ENCODE data around the gene TNFRSF6B.

The TNFRSF6B gene

GRCh38 chr20:63687419-63688178 is 8.9 kb upstream of the TNFRSF6B start:
- H3K27ac ChIP-seq (ENCODE audit: low read depth, low read length), result no peak overlapping the region
- H3K36me3 ChIP-seq (ENCODE audit: control insufficient read depth, insufficient read depth, low read length), result peaks cover 10% of the 10 kb centered on the region

GRCh38 chr20:63688228-63689045 is 8.0 kb upstream of the TNFRSF6B start:
- Histone ChIP-seq H3K27ac (ENCODE audit: low read depth, low read length) (no peak overlapping the region; the same call in 1 of the 2 replicates), H3K4me3 (ENCODE audit: low read depth, low read length) (no peak overlapping the region), H3K4me1 (ENCODE audit: control insufficient read depth, insufficient read depth, low read length) (no peaks in the 10 kb centered on the region), H3K9me3 (ENCODE audit: control insufficient read depth, insufficient read depth, low read depth, low read length) (no peaks in the 10 kb centered on the region), H3K9ac (ENCODE audit: low read length) (no peak overlapping the region), H3K27me3 (ENCODE audit: control insufficient read depth, insufficient read depth, low read length) (no peaks in the 10 kb centered on the region), H3K36me3 (ENCODE audit: control insufficient read depth, insufficient read depth, low read length) (peaks cover 6% of the 10 kb centered on the region)

More at GRCh38 chr20:63687419-63688178, 8.9 kb upstream of the TNFRSF6B start:
- H3K9ac ChIP-seq (ENCODE audit: low read length), result no peak overlapping the region
- no peaks in the 10 kb centered on the region; the same call in 1 of the 2 replicates for H3K4me1 ChIP-seq (ENCODE audit: control insufficient read depth, insufficient read depth, low read length)
- no peak overlapping the region for H3K4me3 ChIP-seq (ENCODE audit: low read depth, low read length)
- H3K9me3 ChIP-seq (ENCODE audit: control insufficient read depth, insufficient read depth, low read depth, low read length), result no peaks in the 10 kb centered on the region
- H3K27me3 ChIP-seq (ENCODE audit: control insufficient read depth, insufficient read depth, low read length), result no peaks in the 10 kb centered on the region

GRCh38 chr20:63689046-63690002 is 7.1 kb upstream of the TNFRSF6B start:
- H3K36me3 ChIP-seq (ENCODE audit: control insufficient read depth, insufficient read depth, low read length), result peaks cover 8% of the 10 kb centered on the region
- no peak overlapping the region for H3K27ac ChIP-seq (ENCODE audit: low read depth, low read length)
- no peaks in the 10 kb centered on the region for H3K27me3 ChIP-seq (ENCODE audit: control insufficient read depth, insufficient read depth, low read length)
- no peak overlapping the region for H3K4me3 ChIP-seq (ENCODE audit: low read depth, low read length)
- no peaks in the 10 kb centered on the region for H3K4me1 ChIP-seq (ENCODE audit: control insufficient read depth, insufficient read depth, low read length)
- no peak overlapping the region for H3K9ac ChIP-seq (ENCODE audit: low read length)
- H3K9me3 ChIP-seq (ENCODE audit: control insufficient read depth, insufficient read depth, low read depth, low read length), result no peaks in the 10 kb centered on the region

- H3K9ac ChIP-seq (ENCODE audit: low read length), result no peak overlapping the region
- no peak overlapping the region for H3K4me3 ChIP-seq (ENCODE audit: low read depth, low read length)
- no peaks in the 10 kb centered on the region for H3K4me1 ChIP-seq (ENCODE audit: control insufficient read depth, insufficient read depth, low read length)
- H3K9me3 ChIP-seq (ENCODE audit: control insufficient read depth, insufficient read depth, low read depth, low read length), result no peaks in the 10 kb centered on the region
- no peak overlapping the region for H3K27ac ChIP-seq (ENCODE audit: low read depth, low read length)
- H3K27me3 ChIP-seq (ENCODE audit: control insufficient read depth, insufficient read depth, low read length), result no peaks in the 10 kb centered on the region
- peaks cover 10% of the 10 kb centered on the region for H3K36me3 ChIP-seq (ENCODE audit: control insufficient read depth, insufficient read depth, low read length)
Observed at GRCh38 chr20:63690003-63690897, 6.2 kb upstream of the TNFRSF6B start.

GRCh38 chr20:63690898-63691710 is 5.3 kb upstream of the TNFRSF6B start:
- Histone ChIP-seq H3K27me3 (ENCODE audit: control insufficient read depth, insufficient read depth, low read length) (no peaks in the 10 kb centered on the region), H3K4me1 (ENCODE audit: control insufficient read depth, insufficient read depth, low read length) (peaks cover 3% of the 10 kb centered on the region), H3K9ac (ENCODE audit: low read length) (no peak overlapping the region), H3K4me3 (ENCODE audit: low read depth, low read length) (no peak overlapping the region), H3K9me3 (ENCODE audit: control insufficient read depth, insufficient read depth, low read depth, low read length) (no peaks in the 10 kb centered on the region), H3K36me3 (ENCODE audit: control insufficient read depth, insufficient read depth, low read length) (peaks cover 10% of the 10 kb centered on the region), H3K27ac (ENCODE audit: low read depth, low read length) (no peak overlapping the region)

- no peak overlapping the region for H3K27ac ChIP-seq (ENCODE audit: low read depth, low read length)
- peaks cover 10% of the 10 kb centered on the region for H3K36me3 ChIP-seq (ENCODE audit: control insufficient read depth, insufficient read depth, low read length)
- H3K9ac ChIP-seq (ENCODE audit: low read length), result no peak overlapping the region
Observed at GRCh38 chr20:63691711-63692435, 4.6 kb upstream of the TNFRSF6B start.

GRCh38 chr20:63692436-63693082 is 3.9 kb upstream of the TNFRSF6B start:
- Histone ChIP-seq H3K27ac (ENCODE audit: low read depth, low read length) (no peak overlapping the region), H3K4me3 (ENCODE audit: low read depth, low read length) (no peak overlapping the region), H3K36me3 (ENCODE audit: control insufficient read depth, insufficient read depth, low read length) (peaks cover 10% of the 10 kb centered on the region), H3K9ac (ENCODE audit: low read length) (no peak overlapping the region), H3K27me3 (ENCODE audit: control insufficient read depth, insufficient read depth, low read length) (no peaks in the 10 kb centered on the region), H3K4me1 (ENCODE audit: control insufficient read depth, insufficient read depth, low read length) (peaks cover 15% of the 10 kb centered on the region), H3K9me3 (ENCODE audit: control insufficient read depth, insufficient read depth, low read depth, low read length) (no peaks in the 10 kb centered on the region)

More at GRCh38 chr20:63691711-63692435, 4.6 kb upstream of the TNFRSF6B start:
- Histone ChIP-seq H3K4me3 (ENCODE audit: low read depth, low read length) (no peak overlapping the region), H3K4me1 (ENCODE audit: control insufficient read depth, insufficient read depth, low read length) (peaks cover 8% of the 10 kb centered on the region), H3K27me3 (ENCODE audit: control insufficient read depth, insufficient read depth, low read length) (no peaks in the 10 kb centered on the region), H3K9me3 (ENCODE audit: control insufficient read depth, insufficient read depth, low read depth, low read length) (no peaks in the 10 kb centered on the region)

- Histone ChIP-seq H3K36me3 (ENCODE audit: control insufficient read depth, insufficient read depth, low read length) (peaks cover 10% of the 10 kb centered on the region), H3K27me3 (ENCODE audit: control insufficient read depth, insufficient read depth, low read length) (no peaks in the 10 kb centered on the region), H3K4me1 (ENCODE audit: control insufficient read depth, insufficient read depth, low read length) (peaks cover 17% of the 10 kb centered on the region), H3K9ac (ENCODE audit: low read length) (no peak overlapping the region), H3K27ac (ENCODE audit: low read depth, low read length) (no peak overlapping the region), H3K9me3 (ENCODE audit: control insufficient read depth, insufficient read depth, low read depth, low read length) (no peaks in the 10 kb centered on the region), H3K4me3 (ENCODE audit: low read depth, low read length) (no peak overlapping the region)
Observed at GRCh38 chr20:63693083-63693732, 3.2 kb upstream of the TNFRSF6B start.

Measured in HUES6 (cell line).